Measurements from ENCODE around the gene AP3S2.
"Not testable (repeated sequence)": the region's sequence is repeated elsewhere in the genome, so short reads cannot be mapped to it uniquely, and the experiment has no call there.

AP3S2 gene

GRCh38 chr15:89860891-89861290 is 32.9 kb downstream of the AP3S2 start:
- Histone ChIP-seq H3K4me3 (ENCODE audit: low read depth in 1 of 2, low read length in 2 of 2) (no peak overlapping the region), H3K36me3 (ENCODE audit: control insufficient read depth in 1 of 2, insufficient read depth in 2 of 2, low read length in 2 of 2) (peaks cover 15 to 37% of the 10 kb centered on the region in 2 donors), H3K27ac (ENCODE audit: low read length) (peak overlapping the region; percentile 78), H3K4me1 (ENCODE audit: control insufficient read depth in 1 of 2, insufficient read depth in 2 of 2, low read length in 2 of 2) (peaks cover 0 to 5% of the 10 kb centered on the region in 2 donors), H3K9me3 (ENCODE audit: control insufficient read depth in 1 of 2, low read length in 2 of 2) (no peaks in the 10 kb centered on the region), H3K27me3 (ENCODE audit: low read depth, low read length) (no peaks in the 10 kb centered on the region)

- no peak overlapping the region for H3K4me3 ChIP-seq (ENCODE audit: low read depth in 1 of 2, low read length in 2 of 2)
- H3K9me3 ChIP-seq (ENCODE audit: control insufficient read depth in 1 of 2, low read length in 2 of 2) = no peaks in the 10 kb centered on the region
- peaks cover 0 to 5% of the 10 kb centered on the region in 2 donors for H3K4me1 ChIP-seq (ENCODE audit: control insufficient read depth in 1 of 2, insufficient read depth in 2 of 2, low read length in 2 of 2)
- peaks cover 15 to 37% of the 10 kb centered on the region in 2 donors for H3K36me3 ChIP-seq (ENCODE audit: control insufficient read depth in 1 of 2, insufficient read depth in 2 of 2, low read length in 2 of 2)
- peak overlapping the region; percentile 78 for H3K27ac ChIP-seq (ENCODE audit: low read length)
- H3K27me3 ChIP-seq (ENCODE audit: low read depth, low read length) = no peaks in the 10 kb centered on the region
These were observed 33.4 kb downstream of the AP3S2 start for GRCh38 chr15:89860431-89860830.

GRCh38 chr15:89858661-89859458 is 34.9 kb downstream of the AP3S2 start:
- Histone ChIP-seq H3K9me3 (ENCODE audit: control insufficient read depth in 1 of 2, low read length in 2 of 2) (no peaks in the 10 kb centered on the region), H3K36me3 (ENCODE audit: control insufficient read depth in 1 of 2, insufficient read depth in 2 of 2, low read length in 2 of 2) (peaks cover 15 to 37% of the 10 kb centered on the region in 2 donors), H3K4me3 (ENCODE audit: low read depth in 1 of 2, low read length in 2 of 2) (no peak overlapping the region), H3K4me1 (ENCODE audit: control insufficient read depth in 1 of 2, insufficient read depth in 2 of 2, low read length in 2 of 2) (peaks cover 0 to 5% of the 10 kb centered on the region in 2 donors), H3K27me3 (ENCODE audit: low read depth, low read length) (no peaks in the 10 kb centered on the region), H3K27ac (ENCODE audit: low read length) (no peak overlapping the region)

- Histone ChIP-seq H3K4me1 (ENCODE audit: control insufficient read depth in 1 of 2, insufficient read depth in 2 of 2, low read length in 2 of 2) (peaks cover 0 to 5% of the 10 kb centered on the region in 2 donors), H3K27ac (ENCODE audit: low read length) (no peak overlapping the region)
These were observed 36.1 kb downstream of the AP3S2 start for GRCh38 chr15:89857673-89858072.

GRCh38 chr15:89855948-89856347 is 37.8 kb downstream of the AP3S2 start:
- Histone ChIP-seq H3K27me3 (ENCODE audit: low read depth, low read length) (no peaks in the 10 kb centered on the region), H3K36me3 (ENCODE audit: control insufficient read depth in 1 of 2, insufficient read depth in 2 of 2, low read length in 2 of 2) (peaks cover 18 to 30% of the 10 kb centered on the region in 2 donors), H3K4me3 (ENCODE audit: low read depth in 1 of 2, low read length in 2 of 2) (no peak overlapping the region), H3K27ac (ENCODE audit: low read length) (no peak overlapping the region), H3K4me1 (ENCODE audit: control insufficient read depth in 1 of 2, insufficient read depth in 2 of 2, low read length in 2 of 2) (no peaks in the 10 kb centered on the region), H3K9me3 (ENCODE audit: control insufficient read depth in 1 of 2, low read length in 2 of 2) (no peaks in the 10 kb centered on the region)

More at GRCh38 chr15:89857673-89858072, 36.1 kb downstream of the AP3S2 start:
- Histone ChIP-seq H3K4me3 (ENCODE audit: low read depth in 1 of 2, low read length in 2 of 2) (no peak overlapping the region), H3K36me3 (ENCODE audit: control insufficient read depth in 1 of 2, insufficient read depth in 2 of 2, low read length in 2 of 2) (peaks cover 14 to 27% of the 10 kb centered on the region in 2 donors), H3K9me3 (ENCODE audit: control insufficient read depth in 1 of 2, low read length in 2 of 2) (no peaks in the 10 kb centered on the region), H3K27me3 (ENCODE audit: low read depth, low read length) (no peaks in the 10 kb centered on the region)

GRCh38 chr15:89854863-89855262 is 38.9 kb downstream of the AP3S2 start:
- peaks cover 16 to 25% of the 10 kb centered on the region in 2 donors for H3K36me3 ChIP-seq (ENCODE audit: control insufficient read depth in 1 of 2, insufficient read depth in 2 of 2, low read length in 2 of 2)
- H3K4me1 ChIP-seq (ENCODE audit: control insufficient read depth in 1 of 2, insufficient read depth in 2 of 2, low read length in 2 of 2); H3K9me3 ChIP-seq (ENCODE audit: control insufficient read depth in 1 of 2, low read length in 2 of 2); H3K27ac ChIP-seq (ENCODE audit: low read length); H3K27me3 ChIP-seq (ENCODE audit: low read depth, low read length); H3K4me3 ChIP-seq (ENCODE audit: low read depth in 1 of 2, low read length in 2 of 2): not testable (repeated sequence)

- Histone ChIP-seq H3K4me1 (ENCODE audit: control insufficient read depth in 1 of 2, insufficient read depth in 2 of 2, low read length in 2 of 2) (no peaks in the 10 kb centered on the region), H3K4me3 (ENCODE audit: low read depth in 1 of 2, low read length in 2 of 2) (no peak overlapping the region), H3K27ac (ENCODE audit: low read length) (peak overlapping the region; percentile 21), H3K27me3 (ENCODE audit: low read depth, low read length) (no peaks in the 10 kb centered on the region), H3K9me3 (ENCODE audit: control insufficient read depth in 1 of 2, low read length in 2 of 2) (no peaks in the 10 kb centered on the region), H3K36me3 (ENCODE audit: control insufficient read depth in 1 of 2, insufficient read depth in 2 of 2, low read length in 2 of 2) (peaks cover 19 to 25% of the 10 kb centered on the region in 2 donors)
These were observed 41.3 kb downstream of the AP3S2 start for GRCh38 chr15:89852342-89852995.

- Histone ChIP-seq H3K4me1 (ENCODE audit: control insufficient read depth in 1 of 2, insufficient read depth in 2 of 2, low read length in 2 of 2) (no peaks in the 10 kb centered on the region), H3K36me3 (ENCODE audit: control insufficient read depth in 1 of 2, insufficient read depth in 2 of 2, low read length in 2 of 2) (peaks cover 19 to 25% of the 10 kb centered on the region in 2 donors), H3K9me3 (ENCODE audit: control insufficient read depth in 1 of 2, low read length in 2 of 2) (no peaks in the 10 kb centered on the region), H3K27me3 (ENCODE audit: low read depth, low read length) (no peaks in the 10 kb centered on the region), H3K4me3 (ENCODE audit: low read depth in 1 of 2, low read length in 2 of 2) (no peak overlapping the region), H3K27ac (ENCODE audit: low read length) (no peak overlapping the region)
These were observed 42.0 kb downstream of the AP3S2 start for GRCh38 chr15:89851673-89852341.

GRCh38 chr15:89848970-89849292 is 44.9 kb downstream of the AP3S2 start:
- peak overlapping the region; percentile 9 for H3K27ac ChIP-seq (ENCODE audit: low read length)
- H3K4me1 ChIP-seq (ENCODE audit: control insufficient read depth in 1 of 2, insufficient read depth in 2 of 2, low read length in 2 of 2) = peaks cover 0 to 5% of the 10 kb centered on the region in 2 donors
- H3K4me3 ChIP-seq (ENCODE audit: low read depth in 1 of 2, low read length in 2 of 2) = no peak overlapping the region
- H3K36me3 ChIP-seq (ENCODE audit: control insufficient read depth in 1 of 2, insufficient read depth in 2 of 2, low read length in 2 of 2) = peaks cover 19 to 32% of the 10 kb centered on the region in 2 donors
- no peaks in the 10 kb centered on the region for H3K9me3 ChIP-seq (ENCODE audit: control insufficient read depth in 1 of 2, low read length in 2 of 2)
- no peaks in the 10 kb centered on the region for H3K27me3 ChIP-seq (ENCODE audit: low read depth, low read length)

- Histone ChIP-seq H3K4me3 (ENCODE audit: low read depth in 1 of 2, low read length in 2 of 2) (no peak overlapping the region), H3K4me1 (ENCODE audit: control insufficient read depth in 1 of 2, insufficient read depth in 2 of 2, low read length in 2 of 2) (peaks cover 0 to 5% of the 10 kb centered on the region in 2 donors), H3K27ac (ENCODE audit: low read length) (no peak overlapping the region), H3K36me3 (ENCODE audit: control insufficient read depth in 1 of 2, insufficient read depth in 2 of 2, low read length in 2 of 2) (peaks cover 8 to 24% of the 10 kb centered on the region in 2 donors), H3K27me3 (ENCODE audit: low read depth, low read length) (no peaks in the 10 kb centered on the region), H3K9me3 (ENCODE audit: control insufficient read depth in 1 of 2, low read length in 2 of 2) (no peaks in the 10 kb centered on the region)
These were observed 46.7 kb downstream of the AP3S2 start for GRCh38 chr15:89847101-89847500.

GRCh38 chr15:89845305-89845893 is 48.4 kb downstream of the AP3S2 start:
- Histone ChIP-seq H3K27ac (ENCODE audit: low read length) (no peak overlapping the region), H3K27me3 (ENCODE audit: low read depth, low read length) (no peaks in the 10 kb centered on the region), H3K9me3 (ENCODE audit: control insufficient read depth in 1 of 2, low read length in 2 of 2) (no peaks in the 10 kb centered on the region), H3K4me3 (ENCODE audit: low read depth in 1 of 2, low read length in 2 of 2) (no peak overlapping the region), H3K4me1 (ENCODE audit: control insufficient read depth in 1 of 2, insufficient read depth in 2 of 2, low read length in 2 of 2) (peaks cover 0 to 5% of the 10 kb centered on the region in 2 donors), H3K36me3 (ENCODE audit: control insufficient read depth in 1 of 2, insufficient read depth in 2 of 2, low read length in 2 of 2) (peaks cover 7 to 28% of the 10 kb centered on the region in 2 donors)

All from muscle layer of duodenum (tissue), 2 donors.